ENCODE data around the gene ALOXE3.
A peak's percentile ranks its signal among the peaks of the same experiment; 100 is the strongest.
"Not testable (repeated sequence)": the region's sequence is repeated elsewhere in the genome, so short reads cannot be mapped to it uniquely, and the experiment has no call there.

ALOXE3 gene

GRCh38 chr17:8121681-8122421, 3.5 kb upstream of the ALOXE3 start:
- DNase-seq (ENCODE audit: low spot score), result peak; percentile 56

- DNase-seq (ENCODE audit: low spot score), result no peak
These were observed 3.0 kb upstream of the ALOXE3 start for GRCh38 chr17:8121407-8121680.

GRCh38 chr17:8120520-8121406, 2.4 kb upstream of the ALOXE3 start:
- peak; percentile 64 for DNase-seq (ENCODE audit: low spot score)

GRCh38 chr17:8119581-8120519, 1.5 kb upstream of the ALOXE3 start:
- peak; percentile 91 for DNase-seq (ENCODE audit: low spot score)

GRCh38 chr17:8118769-8119580, 661 bp upstream of the ALOXE3 start:
- peak; percentile 87 for DNase-seq (ENCODE audit: low spot score)

GRCh38 chr17:8117367-8117979, 841 bp downstream of the ALOXE3 start:
- no peak for DNase-seq (ENCODE audit: low spot score)

- DNase-seq (ENCODE audit: low spot score), result no peak
These were observed 1.5 kb downstream of the ALOXE3 start for GRCh38 chr17:8116776-8117175.

GRCh38 chr17:8110907-8111306, 7.4 kb downstream of the ALOXE3 start:
- DNase-seq (ENCODE audit: low spot score), result no peak

GRCh38 chr17:8110456-8110804, 7.9 kb downstream of the ALOXE3 start:
- DNase-seq (ENCODE audit: low spot score), result no peak

- DNase-seq (ENCODE audit: low spot score), result no peak
These were observed 8.5 kb downstream of the ALOXE3 start for GRCh38 chr17:8109661-8110455.

- no peak for DNase-seq (ENCODE audit: low spot score)
These were observed 9.2 kb downstream of the ALOXE3 start for GRCh38 chr17:8108972-8109660.

GRCh38 chr17:8106980-8107379, 11.3 kb downstream of the ALOXE3 start:
- DNase-seq (ENCODE audit: low spot score), result not testable (repeated sequence)

- no peak for DNase-seq (ENCODE audit: low spot score)
These were observed 12.3 kb downstream of the ALOXE3 start for GRCh38 chr17:8105957-8106398.

GRCh38 chr17:8104911-8105310, 13.4 kb downstream of the ALOXE3 start:
- DNase-seq (ENCODE audit: low spot score), result no peak

GRCh38 chr17:8103549-8103948, 14.8 kb downstream of the ALOXE3 start:
- no peak for DNase-seq (ENCODE audit: low spot score)

- DNase-seq (ENCODE audit: low spot score), result no peak
These were observed 16.6 kb downstream of the ALOXE3 start for GRCh38 chr17:8101721-8102120.

GRCh38 chr17:8100763-8101162, 17.6 kb downstream of the ALOXE3 start:
- no peak for DNase-seq (ENCODE audit: low spot score)

GRCh38 chr17:8100111-8100510, 18.2 kb downstream of the ALOXE3 start:
- DNase-seq (ENCODE audit: low spot score), result no peak

GRCh38 chr17:8096541-8096940, 21.8 kb downstream of the ALOXE3 start:
- no peak for DNase-seq (ENCODE audit: low spot score)

- DNase-seq (ENCODE audit: low spot score), result no peak
These were observed 23.0 kb downstream of the ALOXE3 start for GRCh38 chr17:8095361-8095760.

Data from putamen (tissue), 1 donor.